ENCODE results near the gene PDK4.

GRCh38 chr7:95581467-95581866, 14.8 kb downstream of the PDK4 start:
- no peak for TF ChIP-seq POLR2A (IDR thresholded peaks at IDR 0.05; ENCODE audit: low read depth, low read length)
- TF ChIP-seq TAF1 (IDR thresholded peaks at IDR 0.05; ENCODE audit: low read depth, low read length), result no peak
- TF ChIP-seq POLR2AphosphoS5 (IDR thresholded peaks at IDR 0.05; ENCODE audit: low read depth, low read length), result no peak
- no peak for TF ChIP-seq SPI1 (IDR thresholded peaks at IDR 0.05; ENCODE audit: low read depth, low read length)

All from GM12891 (cell line).